ENCODE data around the gene IRS1.

The IRS1 gene

GRCh38 chr2:226739545-226740030 is 60.0 kb downstream of the IRS1 start:
- peaks cover 24% of the 10 kb centered on the region for H3K4me1 ChIP-seq (ENCODE audit: control insufficient read depth, insufficient read depth, low read length, poor library complexity, severe bottlenecking)
- H3K36me3 ChIP-seq (ENCODE audit: control insufficient read depth, insufficient read depth, low read length), result peaks cover 68% of the 10 kb centered on the region
- 69 to 85% methylated on average over 3 of the region's 6 CpGs for WGBS, 2 experiments (ENCODE audit: insufficient coverage in 2 of 2)
- H3K27ac ChIP-seq (ENCODE audit: low read depth, low read length, severe bottlenecking), result peak overlapping the region; percentile 63
- H3K4me3 ChIP-seq (ENCODE audit: extremely low read depth, insufficient read depth, low read length, poor library complexity, severe bottlenecking), result no peak overlapping the region
- no peaks in the 10 kb centered on the region for H3K9me3 ChIP-seq (ENCODE audit: control insufficient read depth, low read length)

GRCh38 chr2:226738821-226739544 is 60.6 kb downstream of the IRS1 start:
- Histone ChIP-seq H3K27ac (ENCODE audit: low read depth, low read length, severe bottlenecking) (peak overlapping the region; percentile 63), H3K36me3 (ENCODE audit: control insufficient read depth, insufficient read depth, low read length) (peaks cover 68% of the 10 kb centered on the region), H3K4me1 (ENCODE audit: control insufficient read depth, insufficient read depth, low read length, poor library complexity, severe bottlenecking) (peaks cover 24% of the 10 kb centered on the region), H3K9me3 (ENCODE audit: control insufficient read depth, low read length) (no peaks in the 10 kb centered on the region), H3K4me3 (ENCODE audit: extremely low read depth, insufficient read depth, low read length, poor library complexity, severe bottlenecking) (no peak overlapping the region)
- 83 to 100% methylated on average over 1 to 4 of the region's 6 CpGs for WGBS, 2 experiments (ENCODE audit: insufficient coverage in 2 of 2)

GRCh38 chr2:226738191-226738820 is 61.3 kb downstream of the IRS1 start:
- no peaks in the 10 kb centered on the region for H3K9me3 ChIP-seq (ENCODE audit: control insufficient read depth, low read length)
- peaks cover 24% of the 10 kb centered on the region for H3K4me1 ChIP-seq (ENCODE audit: control insufficient read depth, insufficient read depth, low read length, poor library complexity, severe bottlenecking)
- H3K4me3 ChIP-seq (ENCODE audit: extremely low read depth, insufficient read depth, low read length, poor library complexity, severe bottlenecking), result no peak overlapping the region
- no peak overlapping the region for H3K27ac ChIP-seq (ENCODE audit: low read depth, low read length, severe bottlenecking)
- WGBS, 2 experiments (ENCODE audit: insufficient coverage in 2 of 2), result 86 to 100% methylated on average over 2 to 5 of the region's 8 CpGs
- H3K36me3 ChIP-seq (ENCODE audit: control insufficient read depth, insufficient read depth, low read length), result peaks cover 67% of the 10 kb centered on the region

- peaks cover 62% of the 10 kb centered on the region for H3K36me3 ChIP-seq (ENCODE audit: control insufficient read depth, insufficient read depth, low read length)
- H3K27ac ChIP-seq (ENCODE audit: low read depth, low read length, severe bottlenecking), result no peak overlapping the region
- no peak overlapping the region for H3K4me3 ChIP-seq (ENCODE audit: extremely low read depth, insufficient read depth, low read length, poor library complexity, severe bottlenecking)
- WGBS, 2 experiments (ENCODE audit: insufficient coverage in 2 of 2), result 94 to 100% methylated on average over 3 to 4 of the region's 4 CpGs
- H3K9me3 ChIP-seq (ENCODE audit: control insufficient read depth, low read length), result no peaks in the 10 kb centered on the region
- H3K4me1 ChIP-seq (ENCODE audit: control insufficient read depth, insufficient read depth, low read length, poor library complexity, severe bottlenecking), result peaks cover 14% of the 10 kb centered on the region
These were observed 63.2 kb downstream of the IRS1 start for GRCh38 chr2:226736382-226736781.

- H3K4me1 ChIP-seq (ENCODE audit: control insufficient read depth, insufficient read depth, low read length, poor library complexity, severe bottlenecking), result peaks cover 3% of the 10 kb centered on the region
- 94 to 95% methylated on average over 3 of the region's 4 CpGs for WGBS, 2 experiments (ENCODE audit: insufficient coverage in 2 of 2)
- H3K36me3 ChIP-seq (ENCODE audit: control insufficient read depth, insufficient read depth, low read length), result peaks cover 59% of the 10 kb centered on the region
- H3K4me3 ChIP-seq (ENCODE audit: extremely low read depth, insufficient read depth, low read length, poor library complexity, severe bottlenecking), result no peak overlapping the region
- no peak overlapping the region for H3K27ac ChIP-seq (ENCODE audit: low read depth, low read length, severe bottlenecking)
- H3K9me3 ChIP-seq (ENCODE audit: control insufficient read depth, low read length), result no peaks in the 10 kb centered on the region
These were observed 65.6 kb downstream of the IRS1 start for GRCh38 chr2:226733927-226734564.

- Histone ChIP-seq H3K4me1 (ENCODE audit: control insufficient read depth, insufficient read depth, low read length, poor library complexity, severe bottlenecking) (no peaks in the 10 kb centered on the region), H3K27ac (ENCODE audit: low read depth, low read length, severe bottlenecking) (no peak overlapping the region), H3K9me3 (ENCODE audit: control insufficient read depth, low read length) (no peaks in the 10 kb centered on the region), H3K36me3 (ENCODE audit: control insufficient read depth, insufficient read depth, low read length) (peaks cover 54% of the 10 kb centered on the region), H3K4me3 (ENCODE audit: extremely low read depth, insufficient read depth, low read length, poor library complexity, severe bottlenecking) (no peak overlapping the region)
- 92 to 100% methylated on average over 1 to 6 of the region's 6 CpGs for WGBS, 2 experiments (ENCODE audit: insufficient coverage in 2 of 2)
These were observed 66.3 kb downstream of the IRS1 start for GRCh38 chr2:226733189-226733858.

- Histone ChIP-seq H3K4me3 (ENCODE audit: extremely low read depth, insufficient read depth, low read length, poor library complexity, severe bottlenecking) (no peak overlapping the region), H3K27ac (ENCODE audit: low read depth, low read length, severe bottlenecking) (no peak overlapping the region), H3K9me3 (ENCODE audit: control insufficient read depth, low read length) (no peaks in the 10 kb centered on the region), H3K4me1 (ENCODE audit: control insufficient read depth, insufficient read depth, low read length, poor library complexity, severe bottlenecking) (no peaks in the 10 kb centered on the region), H3K36me3 (ENCODE audit: control insufficient read depth, insufficient read depth, low read length) (peaks cover 47% of the 10 kb centered on the region)
- 83 to 100% methylated on average over 1 of the region's 4 CpGs for WGBS, 2 experiments (ENCODE audit: insufficient coverage in 2 of 2)
These were observed 67.0 kb downstream of the IRS1 start for GRCh38 chr2:226732478-226733188.

- Histone ChIP-seq H3K9me3 (ENCODE audit: control insufficient read depth, low read length) (no peaks in the 10 kb centered on the region), H3K36me3 (ENCODE audit: control insufficient read depth, insufficient read depth, low read length) (peaks cover 28% of the 10 kb centered on the region), H3K27ac (ENCODE audit: low read depth, low read length, severe bottlenecking) (peak overlapping the region; percentile 30), H3K4me1 (ENCODE audit: control insufficient read depth, insufficient read depth, low read length, poor library complexity, severe bottlenecking) (peaks cover 17% of the 10 kb centered on the region), H3K4me3 (ENCODE audit: extremely low read depth, insufficient read depth, low read length, poor library complexity, severe bottlenecking) (no peak overlapping the region)
- WGBS, 2 experiments (ENCODE audit: insufficient coverage in 2 of 2), result 73 to 78% methylated on average over 3 to 4 of the region's 4 CpGs
These were observed 69.1 kb downstream of the IRS1 start for GRCh38 chr2:226730481-226730880.

GRCh38 chr2:226728996-226729395 is 70.6 kb downstream of the IRS1 start:
- H3K4me1 ChIP-seq (ENCODE audit: control insufficient read depth, insufficient read depth, low read length, poor library complexity, severe bottlenecking), result peaks cover 17% of the 10 kb centered on the region
- no peak overlapping the region for H3K4me3 ChIP-seq (ENCODE audit: extremely low read depth, insufficient read depth, low read length, poor library complexity, severe bottlenecking)
- no peaks in the 10 kb centered on the region for H3K9me3 ChIP-seq (ENCODE audit: control insufficient read depth, low read length)
- peaks cover 13% of the 10 kb centered on the region for H3K36me3 ChIP-seq (ENCODE audit: control insufficient read depth, insufficient read depth, low read length)
- 100% methylated on average over 1 of the region's 1 CpG; no CpG with 5 or more reads in 1 of the 2 experiments for WGBS, 2 experiments (ENCODE audit: insufficient coverage in 2 of 2)
- H3K27ac ChIP-seq (ENCODE audit: low read depth, low read length, severe bottlenecking), result no peak overlapping the region

GRCh38 chr2:226727251-226727650 is 72.4 kb downstream of the IRS1 start:
- no peaks in the 10 kb centered on the region for H3K9me3 ChIP-seq (ENCODE audit: control insufficient read depth, low read length)
- no peaks in the 10 kb centered on the region for H3K36me3 ChIP-seq (ENCODE audit: control insufficient read depth, insufficient read depth, low read length)
- WGBS, 2 experiments (ENCODE audit: insufficient coverage in 2 of 2), result no CpG with 5 or more reads among the region's 1 CpG
- H3K4me1 ChIP-seq (ENCODE audit: control insufficient read depth, insufficient read depth, low read length, poor library complexity, severe bottlenecking), result peaks cover 17% of the 10 kb centered on the region
- H3K27ac ChIP-seq (ENCODE audit: low read depth, low read length, severe bottlenecking), result peak overlapping the region; percentile 58
- no peak overlapping the region for H3K4me3 ChIP-seq (ENCODE audit: extremely low read depth, insufficient read depth, low read length, poor library complexity, severe bottlenecking)
